GM12878 (cell line): Measurements from ENCODE around the gene OTOGL.

Experiments
- EP300 ChIP-seq, 2 experiments: fragments of 150-350 bp in 1 of 2; IDR thresholded peaks; 2 replicates each; pipeline ENCODE4 v1.6.1; 2011 to 2012; ENCODE audit warnings: low read depth in 2 of 2, low read length in 2 of 2, borderline replicate concordance in 1 of 2, improper control_type of control experiment in 1 of 2, inconsistent platforms in 1 of 2; ENCODE audit not compliant: control insufficient read depth in 1 of 2
- HDGF ChIP-seq: fragments of 450-650 bp; IDR thresholded peaks from 2 replicates; pipeline ENCODE4 v1.6.1; 2016; ENCODE audit warnings: antibody characterized with exemption
- MXI1 ChIP-seq: fragments of 150-350 bp; IDR thresholded peaks from 2 replicates; pipeline ENCODE4 v1.6.1; 2011; ENCODE audit warnings: low read depth, mild to moderate bottlenecking, inconsistent platforms, low read length, improper control_type of control experiment
- POLR2AphosphoS5 ChIP-seq: IDR thresholded peaks from 2 replicates; pipeline ENCODE4 v1.6.1; 2011; ENCODE audit warnings: mild to moderate bottlenecking, low read length, inconsistent platforms
- REST ChIP-seq: IDR thresholded peaks from 2 replicates; pipeline ENCODE4 v1.6.1; 2012; ENCODE audit warnings: mild to moderate bottlenecking, low read depth, low read length
- RFX5 ChIP-seq: IDR thresholded peaks from 2 replicates; pipeline ENCODE4 v1.6.1; 2011; ENCODE audit warnings: low read depth, low read length, improper control_type of control experiment
- ZNF24 ChIP-seq: fragments of 450-650 bp; IDR thresholded peaks from 2 replicates; pipeline ENCODE4 v1.6.1; 2017; ENCODE audit warnings: antibody characterized with exemption, mild to moderate bottlenecking

- TF ChIP-seq HDGF (no peak), EP300 (IDR thresholded peaks at IDR 0.05; ENCODE audit: borderline replicate concordance in 1 of 2, control insufficient read depth in 1 of 2, low read depth in 2 of 2, low read length in 2 of 2) (0 out of 4 replicates have a peak, but pooled peaks of 1 of the 2 experiments have one; percentile 16), RFX5 (no peak), MXI1 (no peak), POLR2AphosphoS5 (no peak), ZNF24 (no peak), REST (no peak)
These were observed 169.8 kb downstream of the OTOGL start for GRCh38 chr12:80268924-80269749.
